IMR-90 (cell line): Measurements from ENCODE around the gene YWHAG. TPM values are rescaled to one million over a fixed set of nuclear protein-coding genes. Genes with fewer than 3 reads are reported as not detected.

Experiments
- ATAC-seq: fragments of 200-7000 bp; cut with Tn5 transposase; 2 replicates; pipeline ENCODE4 v1.9.1; 2020; ENCODE audit warnings: low read depth, mild to moderate bottlenecking, moderate library complexity
- BruUV-seq: library from RNA; stranded (reverse); fragments of 400-500 nt; replicated peaks from 2 replicates; lab custom pipeline; 2021; lab: Mats Ljungman, UMichigan
- CTCF ChIA-PET: fragments of 300-600 bp; formaldehyde crosslinking; extraction: SDS; loops from one replicate; lab custom pipeline; 2021; ENCODE audit warnings: antibody characterized with exemption; lab: Yijun Ruan, JAX
- POLR2A ChIA-PET: fragments of 300-600 bp; sonication (Branson Sonifier 250); formaldehyde crosslinking; loops from one replicate; lab custom pipeline; 2022; ENCODE audit warnings: antibody characterized with exemption; ENCODE audit not compliant: unreplicated experiment; lab: Charles Lee
- DNase-seq: peaks from one replicate; pipeline ENCODE4 v3.0.0; 2013
- H2AFZ ChIP-seq: replicated peaks from 2 replicates; pipeline ENCODE3; 2013; ENCODE audit warnings: low read length, mild to moderate bottlenecking; ENCODE audit not compliant: poor library complexity
- H2AK5ac ChIP-seq: 2 replicates; pipeline ENCODE4 v1.6.1; 2013; ENCODE audit warnings: low read depth, low read length, inconsistent platforms
- H2AK9ac ChIP-seq: replicated peaks from 2 replicates; pipeline ENCODE3; 2013; ENCODE audit warnings: mild to moderate bottlenecking, low read depth, low read length, moderate library complexity; ENCODE audit not compliant: poor library complexity
- H2BK120ac ChIP-seq: 2 replicates; pipeline ENCODE4 v1.6.1; 2013; ENCODE audit warnings: low read depth, low read length, inconsistent platforms
- H2BK15ac ChIP-seq: 3 replicates; pipeline ENCODE4 v1.6.1; 2013; ENCODE audit warnings: low read depth, low read length, inconsistent platforms
- H2BK20ac ChIP-seq: 2 replicates; pipeline ENCODE4 v1.6.1; 2013; ENCODE audit warnings: low read depth, mild to moderate bottlenecking, inconsistent platforms, low read length, moderate library complexity
- H2BK5ac ChIP-seq: 2 replicates; pipeline ENCODE4 v1.6.1; 2013; ENCODE audit warnings: mild to moderate bottlenecking, low read depth, low read length, inconsistent platforms; ENCODE audit not compliant: poor library complexity, severe bottlenecking
- H3K14ac ChIP-seq: replicated peaks from 2 replicates; pipeline ENCODE4 v1.6.1; 2013; ENCODE audit warnings: low read depth, low read length, inconsistent platforms
- H3K18ac ChIP-seq: 2 replicates; pipeline ENCODE4 v1.6.1; 2013; ENCODE audit warnings: low read depth, low read length, control low read depth
- H3K23ac ChIP-seq: 2 replicates; pipeline ENCODE4 v1.6.1; 2013; ENCODE audit warnings: low read depth, low read length, inconsistent platforms
- H3K27ac ChIP-seq: 2 replicates; pipeline ENCODE4 v1.5.1; 2013; ENCODE audit warnings: mild to moderate bottlenecking, control low read depth, low read length; ENCODE audit not compliant: insufficient read depth
- H3K27me3 ChIP-seq: 2 replicates; pipeline ENCODE4 v1.6.1; 2013; ENCODE audit warnings: low read length; ENCODE audit not compliant: control insufficient read depth, insufficient read depth
- H3K36me3 ChIP-seq: 2 replicates; pipeline ENCODE4 v1.6.1; 2013; ENCODE audit warnings: low read length, mixed read lengths; ENCODE audit not compliant: control insufficient read depth, insufficient read depth
- H3K4ac ChIP-seq: 2 replicates; pipeline ENCODE4 v1.6.1; 2013; ENCODE audit warnings: low read depth, low read length, inconsistent platforms
- H3K4me1 ChIP-seq: 2 replicates; pipeline ENCODE4 v1.6.1; 2013; ENCODE audit warnings: low read length, mixed read lengths; ENCODE audit not compliant: control insufficient read depth, insufficient read depth
- H3K4me2 ChIP-seq: 2 replicates; pipeline ENCODE4 v1.6.1; 2013; ENCODE audit warnings: low read depth, mild to moderate bottlenecking, control low read depth, low read length, moderate library complexity
- H3K4me3 ChIP-seq: 2 replicates; pipeline ENCODE4 v1.5.1; 2013; ENCODE audit warnings: low read depth, mild to moderate bottlenecking, control low read depth, low read length, moderate library complexity; ENCODE audit not compliant: insufficient read depth
- H3K56ac ChIP-seq: 2 replicates; pipeline ENCODE4 v1.6.1; 2013; ENCODE audit warnings: low read length, inconsistent platforms; ENCODE audit not compliant: insufficient read depth; ENCODE audit errors: extremely low read depth
- H3K79me1 ChIP-seq, 2 experiments: 2 replicates each; pipeline ENCODE4 v1.6.1; 2013; ENCODE audit warnings: low read length in 2 of 2, inconsistent platforms in 1 of 2, low read depth in 1 of 2
- H3K9ac ChIP-seq: 2 replicates; pipeline ENCODE4 v1.6.1; 2013; ENCODE audit warnings: low read depth, low read length, control low read depth
- H3K9me1 ChIP-seq: 2 replicates; pipeline ENCODE4 v1.6.1; 2013; ENCODE audit warnings: low read length, inconsistent platforms; ENCODE audit not compliant: insufficient read depth
- H3K9me3 ChIP-seq: 2 replicates; pipeline ENCODE4 v1.6.1; 2013; ENCODE audit warnings: low read length; ENCODE audit not compliant: control insufficient read depth, insufficient read depth
- H4K20me1 ChIP-seq: 2 replicates; pipeline ENCODE4 v1.6.1; 2013; ENCODE audit warnings: low read length, inconsistent platforms; ENCODE audit not compliant: insufficient read depth
- H4K5ac ChIP-seq: 2 replicates; pipeline ENCODE4 v1.6.1; 2013; ENCODE audit warnings: mild to moderate bottlenecking, low read depth, low read length, control low read depth
- H4K8ac ChIP-seq, 2 experiments: 2 replicates each; pipeline ENCODE4 v1.6.1; 2013; ENCODE audit warnings: low read depth in 2 of 2, low read length in 2 of 2, control low read depth in 1 of 2, inconsistent platforms in 1 of 2
- H4K91ac ChIP-seq: 2 replicates; pipeline ENCODE4 v1.6.1; 2013; ENCODE audit warnings: low read depth, low read length, inconsistent platforms; ENCODE audit not compliant: insufficient read depth
- FOS ChIP-seq: fragments of 150-350 bp; IDR thresholded peaks from 2 replicates; pipeline ENCODE4 v1.6.1; 2016; ENCODE audit warnings: low read depth, low read length
- MAZ ChIP-seq: IDR thresholded peaks from 2 replicates; pipeline ENCODE4 v1.6.1; 2012; ENCODE audit warnings: low read depth, mild to moderate bottlenecking, low read length, improper control_type of control experiment, moderate library complexity, borderline replicate concordance
- WGBS, 2 experiments: methylation state at CpG; one replicate each; pipeline versions ENCODE4 v1.1.5 to v1.1.7; 2013; ENCODE audit warnings: missing lambda C conversion rate in 2 of 2; ENCODE audit not compliant: insufficient read length in 1 of 2; ENCODE audit errors: extremely low coverage in 2 of 2; 5-methylcytosine and 5-hydroxymethylcytosine counted together
- dilution Hi-C: fragments of 300-500 bp; cut with HindIII; formaldehyde crosslinking; loops from one replicate; pipeline ENCODE4 v1.14.3; 2018; ENCODE audit warnings: low sequenced_read_pairs; ENCODE audit not compliant: unreplicated experiment
- in situ Hi-C: fragments of 300-500 bp; cut with MboI; formaldehyde crosslinking; loops from 3 replicates; pipeline ENCODE4 v1.14.3; 2019; ENCODE audit warnings: low sequenced_read_pairs, inconsistent platforms, mixed read lengths
- intact Hi-C: fragments of 100-400 bp; cut with micrococcal nuclease; formaldehyde crosslinking; loops from 2 replicates; pipeline ENCODE4 v1.10.0; 2022
- polyA plus RNA-seq, 3 experiments: library from polyadenylated mRNA; depleted of rRNA; stranded (reverse); fragments of >200 nt; gene quantifications; 2 replicates each; pipeline ENCODE4 v1.2.3, GENCODE V29; 2012; ENCODE audit warnings: low replicate concordance in 1 of 3
- total RNA-seq: library from RNA; depleted of rRNA; stranded (reverse); fragments of >200 nt; gene quantifications from 2 replicates; pipeline ENCODE4 v1.2.3, GENCODE V29; 2012

The YWHAG gene
- total and polyA plus RNA-seq, 2 of the 4 experiments (the other 2 are of a cell fraction), result 40.1 to 64.9 TPM

DNA sequence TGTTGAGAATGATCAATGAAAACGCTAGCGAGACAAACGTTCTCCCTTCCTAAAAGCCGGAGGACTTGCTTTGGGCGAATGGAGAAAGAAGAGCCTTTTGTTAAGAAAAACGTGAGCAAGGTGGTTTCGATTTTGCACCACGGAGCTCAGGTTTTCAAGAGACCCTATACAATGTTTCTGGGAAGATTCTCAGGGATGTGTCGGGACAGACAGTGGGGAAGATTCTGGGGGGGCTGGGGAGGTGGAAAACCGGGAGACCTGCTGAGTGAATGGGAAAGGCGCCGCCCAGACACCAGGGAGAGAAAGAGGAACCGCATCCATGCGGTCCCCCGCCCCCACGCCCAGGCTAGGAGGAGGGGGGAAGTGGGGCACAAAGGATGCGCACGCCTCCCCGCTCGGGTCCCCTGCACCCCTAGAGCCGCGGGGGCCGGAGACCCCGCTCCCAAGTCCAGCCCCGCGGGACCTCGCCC lies 745 bp downstream of the YWHAG start:
- Histone ChIP-seq H3K4ac (peak overlapping the region; percentile 76), H3K79me1 (peaks cover 0 to 14% of the 10 kb centered on the region in 2 experiments; a peak in 2 of 4 replicates), H2BK15ac (no peak overlapping the region), H3K27ac (peak overlapping the region; percentile 97), H3K23ac (peak overlapping the region; percentile 99), H2BK5ac (peak overlapping the region; percentile 87), H4K20me1 (peaks cover 57% of the 10 kb centered on the region), H3K18ac (peak overlapping the region; percentile 50), H3K9me3 (no peaks in the 10 kb centered on the region), H3K4me3 (peak overlapping the region; percentile 98), H2AFZ (peak overlapping the region; percentile 99), H3K4me1 (peaks cover 8% of the 10 kb centered on the region), H3K56ac (peak overlapping the region; percentile 56), H2BK120ac (peak overlapping the region; percentile 29; the same call in 1 of the 2 replicates), H3K9me1 (peaks cover 8% of the 10 kb centered on the region), H3K4me2 (peak overlapping the region; percentile 96), H4K91ac (peak overlapping the region; percentile 20; the same call in 1 of the 2 replicates), H2AK9ac (peak overlapping the region; percentile 100), H3K14ac (peak overlapping the region; percentile 83), H2AK5ac (peak overlapping the region; percentile 43), H4K8ac (peak overlapping the region; percentile 50 to 96; a peak in 2 of 4 replicates), H3K36me3 (peaks cover 10% of the 10 kb centered on the region), H2BK20ac (no peak overlapping the region), H4K5ac (peak overlapping the region; percentile 23; the same call in 1 of the 2 replicates), H3K9ac (peak overlapping the region; percentile 92), H3K27me3 (no peaks in the 10 kb centered on the region)
- ChIA-PET CTCF (no interaction called here), POLR2A (no interaction called here)
- BruUV-seq, result no TSS peak
- ATAC-seq (peak; percentile 4), DNase-seq (peak; percentile 20)
- dilution Hi-C loops (no loop called here), intact Hi-C loops (loop anchor here (5.0 kb wide), 1 partner anchor 41 kb away; no protein-coding TSS in a partner anchor), in situ Hi-C loops (no loop called here)
- WGBS, 2 experiments, result 0% methylated on average over 8 of the region's 27 CpGs; no CpG with 5 or more reads in 1 of the 2 experiments
- TF ChIP-seq FOS (no peak), MAZ (peak; percentile 29; the same call in 1 of the 2 replicates)
